T-helper 2 cell (primary cell): Measurements from ENCODE around the gene SYNE3.

Experiments
- DNase-seq, 5 experiments: peaks; one replicate each; pipeline versions ENCODE4 v3.0.0 to v3.0.0-alpha.2; 2012 to 2022

The SYNE3 gene

GRCh38 chr14:95541346-95541745 lies 24.9 kb upstream of the SYNE3 start:
- DNase-seq: no peak

- DNase-seq: no peak
Measured at GRCh38 chr14:95540236-95540855, 23.9 kb upstream of the SYNE3 start.

GRCh38 chr14:95538801-95539509 lies 22.5 kb upstream of the SYNE3 start:
- DNase-seq: no peak

- DNase-seq: no peak
Measured at GRCh38 chr14:95537298-95538089, 21.0 kb upstream of the SYNE3 start.

GRCh38 chr14:95536671-95537070 lies 20.2 kb upstream of the SYNE3 start:
- DNase-seq: no peak

GRCh38 chr14:95536036-95536593 lies 19.7 kb upstream of the SYNE3 start:
- DNase-seq: no peak

- peak in 1 of 5 experiments; percentile 32 for DNase-seq
Measured at GRCh38 chr14:95535226-95536021, 19.0 kb upstream of the SYNE3 start.

GRCh38 chr14:95534299-95535225 lies 18.1 kb upstream of the SYNE3 start, which contains the start of gene GLRX5:
TSS of gene GLRX5 (plus strand) at chr14:95535050. CDS start at chr14:95535090, 40 bp downstream.
- peak; percentile 90 to 100 (median 97) for DNase-seq

GRCh38 chr14:95533822-95534221 lies 17.4 kb upstream of the SYNE3 start:
- DNase-seq: no peak

GRCh38 chr14:95533391-95533821 lies 17.0 kb upstream of the SYNE3 start:
- peak in 1 of 5 experiments; percentile 54 for DNase-seq

GRCh38 chr14:95531969-95532368 lies 15.5 kb upstream of the SYNE3 start:
- no peak for DNase-seq

- DNase-seq: peak in 1 of 5 experiments; percentile 29
Measured at GRCh38 chr14:95531473-95531872, 15.0 kb upstream of the SYNE3 start.

- DNase-seq: no peak
Measured at GRCh38 chr14:95530473-95531276, 14.2 kb upstream of the SYNE3 start.

GRCh38 chr14:95529216-95529615 lies 12.8 kb upstream of the SYNE3 start:
- DNase-seq: no peak

GRCh38 chr14:95527387-95528002 lies 11.0 kb upstream of the SYNE3 start:
- DNase-seq: peak in 2 of 5 experiments; percentile 18 to 51

- DNase-seq: no peak
Measured at GRCh38 chr14:95526483-95527386, 10.3 kb upstream of the SYNE3 start.

GRCh38 chr14:95525999-95526398 lies 9.5 kb upstream of the SYNE3 start:
- no peak for DNase-seq

GRCh38 chr14:95524706-95525512 lies 8.5 kb upstream of the SYNE3 start:
- DNase-seq: no peak
